HG03039 (cell line): ENCODE results near the gene B3GALNT2.

Source experiments
- ATAC-seq: cut with Tn5 transposase; IDR thresholded peaks from one replicate; pipeline ENCODE4 v1.9.1; 2021; ENCODE audit warnings: mild to moderate bottlenecking, moderate library complexity; ENCODE audit not compliant: unreplicated experiment

The B3GALNT2 gene

GRCh38 chr1:235411489-235412486 is 92.5 kb downstream of the B3GALNT2 start:
- no peak for ATAC-seq

DNA sequence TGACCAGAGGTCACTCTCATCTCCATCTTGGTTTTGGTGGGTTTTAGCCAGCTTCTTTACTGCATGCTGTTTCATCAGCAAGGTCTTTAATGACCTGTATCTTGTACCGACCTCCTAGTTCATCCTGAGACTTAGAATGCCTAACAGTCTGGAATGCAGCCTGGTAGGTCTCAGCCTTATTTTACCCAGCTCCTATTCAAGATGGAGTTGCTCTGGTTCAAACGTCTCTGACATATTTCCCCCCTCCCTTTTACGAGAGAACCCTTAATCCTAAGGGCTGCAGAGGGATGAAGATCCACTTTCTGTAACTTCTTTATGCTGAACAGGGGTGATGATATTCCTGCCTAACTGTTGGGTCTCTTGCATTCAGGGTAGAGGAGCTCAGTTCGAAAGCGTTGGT is 93.8 kb downstream of the B3GALNT2 start:
- no peak for ATAC-seq

- no peak for ATAC-seq
Measured at GRCh38 chr1:235409042-235409820, 95.0 kb downstream of the B3GALNT2 start.

- no peak for ATAC-seq
Measured at GRCh38 chr1:235408503-235408960, 95.7 kb downstream of the B3GALNT2 start.

DNA sequence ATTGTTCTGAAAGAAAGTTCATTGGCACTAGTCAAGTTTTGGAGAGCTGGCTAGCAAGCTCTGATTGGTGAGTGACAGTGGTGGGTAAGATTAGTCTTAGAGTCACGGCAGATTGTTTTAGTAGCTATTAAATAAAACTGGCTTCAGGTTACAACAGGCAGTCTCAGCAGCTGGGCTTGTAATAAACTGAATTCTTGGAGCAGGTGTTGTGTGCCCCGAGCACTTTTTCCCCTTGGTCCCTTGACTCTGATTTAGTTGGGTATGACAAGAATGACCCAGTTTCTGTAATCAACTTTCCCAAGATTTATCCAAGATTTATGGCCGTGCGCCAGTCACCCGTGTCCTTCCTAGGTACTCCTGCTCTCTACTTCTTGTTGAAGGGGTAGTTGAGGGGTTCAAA is 96.8 kb downstream of the B3GALNT2 start:
- ATAC-seq, result no peak

GRCh38 chr1:235404190-235404589 is 100.1 kb downstream of the B3GALNT2 start:
- ATAC-seq, result no peak

GRCh38 chr1:235403593-235403992 is 100.7 kb downstream of the B3GALNT2 start:
- no peak for ATAC-seq

- ATAC-seq, result no peak
Measured at GRCh38 chr1:235402457-235403200, 101.6 kb downstream of the B3GALNT2 start.

- ATAC-seq, result no peak
Measured at GRCh38 chr1:235401251-235401650, 103.0 kb downstream of the B3GALNT2 start.
